ENCODE measurements around the gene CDK10.
"Not testable (repeated sequence)": the region's sequence is repeated elsewhere in the genome, so short reads cannot be mapped to it uniquely, and the experiment has no call there.

Gene CDK10

DNA sequence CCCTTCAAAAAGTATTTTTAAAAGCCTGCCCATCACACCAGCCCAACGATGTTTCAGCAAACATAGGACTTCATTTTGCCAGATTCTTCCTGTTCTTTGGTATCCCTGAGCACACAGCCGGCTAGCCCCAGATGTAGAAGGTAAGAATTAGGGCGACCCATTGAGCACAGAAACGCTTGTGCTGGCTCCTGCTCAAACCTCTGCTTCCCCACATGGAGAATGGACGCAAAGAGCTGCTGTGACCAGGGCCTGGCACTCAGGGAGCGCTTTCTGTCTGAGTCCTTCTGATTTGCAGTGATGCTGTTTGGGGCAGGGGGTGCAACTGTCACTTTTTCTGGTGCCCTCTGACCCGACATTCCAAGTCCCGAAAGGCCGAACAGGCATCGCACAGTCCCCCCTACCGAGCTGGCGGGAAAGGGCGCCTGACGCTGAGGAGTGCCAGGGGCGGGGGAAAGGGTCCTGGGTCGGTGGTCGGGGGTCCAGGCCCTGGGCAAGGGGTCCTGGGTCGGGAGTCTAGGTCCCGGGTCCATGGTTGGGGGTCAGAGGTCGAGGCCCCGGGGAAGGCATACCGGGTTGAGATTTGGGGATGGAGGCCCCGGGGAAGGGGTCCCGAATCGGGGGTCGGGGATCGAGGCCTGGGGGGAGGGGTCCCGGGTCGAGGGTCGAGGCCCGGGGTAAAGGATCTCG lies 29.9 kb upstream of the CDK10 start:
- Mint-ChIP-seq H3K9me3 (no peaks in the 10 kb centered on the region), H3K27me3 (peaks cover 2% of the 10 kb centered on the region), H3K4me3 (peak overlapping the region; percentile 93), H3K4me1 (ENCODE audit: low read depth) (peaks cover 39% of the 10 kb centered on the region), H3K27ac (peak overlapping the region; percentile 89), H3K36me3 (ENCODE audit: low read depth) (peaks cover 62% of the 10 kb centered on the region)
- intact Hi-C loops (cut with micrococcal nuclease), result no loop called here

DNA sequence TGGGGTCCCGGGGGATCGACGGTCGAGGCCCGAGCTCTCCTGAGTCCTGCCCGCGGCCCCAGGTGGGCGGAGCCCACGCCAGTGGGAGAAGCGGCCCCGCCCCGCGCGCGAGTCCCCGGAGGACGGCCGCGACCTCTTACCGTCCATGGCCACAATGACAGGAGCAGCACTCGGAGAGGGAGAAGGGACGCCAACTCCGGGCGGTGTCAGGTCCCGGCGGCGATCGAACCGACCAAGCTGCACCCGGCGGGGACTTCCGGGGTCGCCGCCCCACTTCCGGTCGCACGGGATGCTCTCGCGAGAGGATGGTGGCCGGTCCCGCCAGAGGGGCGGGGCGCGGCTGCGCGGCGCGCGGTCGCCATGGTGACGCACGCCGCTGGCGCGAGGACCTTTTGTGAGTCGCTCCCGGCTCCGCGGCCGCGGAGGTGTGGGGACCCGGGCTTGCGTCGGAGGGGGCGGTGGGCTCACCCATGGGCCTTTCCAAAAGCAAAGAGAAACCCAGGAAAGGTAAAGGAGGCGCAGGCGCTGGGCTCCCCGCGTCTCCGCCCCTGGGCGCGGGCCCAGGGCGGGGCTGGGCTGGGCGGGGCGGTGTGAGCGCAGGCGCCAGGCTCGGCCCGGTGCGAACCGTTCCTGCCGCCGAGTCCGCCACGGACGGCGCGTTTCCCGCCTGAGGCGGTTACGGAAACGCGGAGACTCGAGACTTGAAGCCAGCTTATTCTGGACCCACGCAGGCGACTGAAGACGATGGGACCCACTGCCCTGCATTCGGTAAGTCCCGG lies 28.9 kb upstream of the CDK10 start, which contains the start of the genes CHMP1A and SPATA33:
Gene CHMP1A (minus strand): TSS at position 267 of the 779 bp plus-strand sequence. CDS start 120 bp downstream, at position 147.
Gene SPATA33 (plus strand): TSS at position 395 of the 779 bp plus-strand sequence. CDS start 76 bp downstream, at position 471.
- Mint-ChIP-seq H3K27ac (peak within 1 kb of the TSS; percentile 89), H3K36me3 (ENCODE audit: low read depth) (peaks cover 65% of the 10 kb centered on the region), H3K9me3 (no peaks in the 10 kb centered on the region), H3K27me3 (peaks cover 2% of the 10 kb centered on the region), H3K4me1 (ENCODE audit: low read depth) (peaks cover 39% of the 10 kb centered on the region), H3K4me3 (peak within 1 kb of the TSS; percentile 93)
- intact Hi-C loops (cut with micrococcal nuclease), result no loop called here

DNA sequence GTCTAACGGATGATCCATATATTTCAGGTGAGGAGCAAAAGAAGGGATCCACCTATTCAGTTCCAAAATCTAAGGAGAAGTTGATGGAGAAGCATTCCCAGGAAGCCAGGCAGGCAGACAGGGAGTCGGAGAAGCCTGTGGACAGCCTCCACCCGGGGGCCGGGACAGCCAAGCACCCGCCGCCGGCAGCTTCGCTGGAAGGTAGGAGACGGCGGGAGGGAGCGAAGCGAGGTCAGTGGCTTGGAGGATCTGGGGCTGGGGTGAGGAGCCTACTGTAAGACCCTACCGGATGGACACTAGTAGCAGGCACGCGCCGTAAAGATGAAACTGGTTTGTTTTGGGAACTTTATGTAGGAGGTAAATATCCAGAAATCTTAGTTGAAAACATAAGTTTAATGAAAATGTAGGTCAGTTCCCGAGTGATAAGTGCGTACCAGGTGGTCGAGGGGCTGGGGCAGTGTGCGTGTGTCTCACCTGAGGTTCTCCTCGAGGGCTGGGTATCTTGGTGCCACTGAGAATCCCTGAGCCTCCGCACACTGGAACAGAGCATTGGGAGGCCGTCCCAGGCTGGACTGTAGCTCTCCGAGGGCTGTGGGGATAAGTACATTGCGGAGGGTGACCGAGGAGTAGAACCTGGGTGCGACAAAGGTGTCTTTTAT lies 28.1 kb upstream of the CDK10 start:
- peaks cover 2% of the 10 kb centered on the region for H3K27me3 Mint-ChIP-seq
- peaks cover 39% of the 10 kb centered on the region for H3K4me1 Mint-ChIP-seq (ENCODE audit: low read depth)
- peaks cover 65% of the 10 kb centered on the region for H3K36me3 Mint-ChIP-seq (ENCODE audit: low read depth)
- peak overlapping the region; percentile 89 for H3K27ac Mint-ChIP-seq
- H3K4me3 Mint-ChIP-seq, result peak overlapping the region; percentile 93
- H3K9me3 Mint-ChIP-seq, result no peaks in the 10 kb centered on the region
- intact Hi-C loops (cut with micrococcal nuclease), result no loop called here

- no peak overlapping the region for H3K4me3 Mint-ChIP-seq
Observed at GRCh38 chr16:89660146-89660545, 26.3 kb upstream of the CDK10 start.

DNA sequence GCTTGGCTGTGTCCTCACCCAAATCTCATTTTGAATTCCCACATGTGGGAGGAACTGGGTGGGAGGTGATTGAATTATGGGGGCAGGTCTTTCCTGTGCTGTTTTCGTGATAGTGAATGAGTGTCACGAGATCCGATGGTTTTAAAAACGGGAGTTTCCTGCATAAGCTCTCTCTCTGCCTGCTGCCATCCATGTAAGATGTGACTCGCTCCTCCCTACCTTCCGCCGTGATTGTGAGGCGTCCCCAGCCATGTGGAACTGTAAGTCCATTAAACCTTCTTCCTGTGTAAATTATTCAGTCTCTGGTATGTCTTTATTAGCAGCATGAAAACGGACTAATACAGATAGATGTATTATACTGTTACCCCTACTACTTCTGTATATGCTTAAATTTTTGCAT lies 25.3 kb upstream of the CDK10 start:
- Mint-ChIP-seq H3K4me1 (ENCODE audit: low read depth) (peaks cover 32% of the 10 kb centered on the region), H3K4me3 (no peak overlapping the region), H3K27me3 (peaks cover 2% of the 10 kb centered on the region), H3K9me3 (peaks cover 2% of the 10 kb centered on the region), H3K27ac (no peak overlapping the region), H3K36me3 (ENCODE audit: low read depth) (peaks cover 63% of the 10 kb centered on the region)
- intact Hi-C loops (cut with micrococcal nuclease), result no loop called here

More at GRCh38 chr16:89660146-89660545, 26.3 kb upstream of the CDK10 start:
- intact Hi-C loops (cut with micrococcal nuclease), result no loop called here
- peaks cover 68% of the 10 kb centered on the region for H3K36me3 Mint-ChIP-seq (ENCODE audit: low read depth)
- H3K27ac Mint-ChIP-seq, result no peak overlapping the region
- no peaks in the 10 kb centered on the region for H3K9me3 Mint-ChIP-seq
- H3K27me3 Mint-ChIP-seq, result peaks cover 2% of the 10 kb centered on the region
- peaks cover 42% of the 10 kb centered on the region for H3K4me1 Mint-ChIP-seq (ENCODE audit: low read depth)

DNA sequence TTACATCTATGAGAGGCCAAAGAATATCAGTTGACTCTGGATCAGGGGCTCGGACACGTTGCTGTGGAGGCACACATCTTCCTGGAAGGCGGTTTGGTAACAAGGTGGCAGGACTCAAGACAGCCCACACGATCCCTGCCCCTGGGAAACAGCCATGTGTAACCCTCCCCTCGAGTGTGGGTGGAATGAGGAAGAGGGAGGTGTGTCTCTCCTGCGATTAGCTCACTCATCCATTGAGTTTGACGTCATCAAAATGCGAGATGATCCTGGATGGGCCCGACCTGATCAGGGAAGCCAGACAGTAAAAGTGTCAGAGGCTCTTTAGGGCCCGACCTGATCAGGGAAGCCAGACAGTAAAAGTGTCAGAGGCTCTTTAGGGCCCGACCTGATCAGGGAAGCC lies 22.3 kb upstream of the CDK10 start:
- Mint-ChIP-seq H3K36me3 (ENCODE audit: low read depth) (peaks cover 54% of the 10 kb centered on the region), H3K4me1 (ENCODE audit: low read depth) (peaks cover 15% of the 10 kb centered on the region)
- H3K4me3 Mint-ChIP-seq; H3K27ac Mint-ChIP-seq; H3K9me3 Mint-ChIP-seq; intact Hi-C loops (cut with micrococcal nuclease); H3K27me3 Mint-ChIP-seq: not testable (repeated sequence)

DNA sequence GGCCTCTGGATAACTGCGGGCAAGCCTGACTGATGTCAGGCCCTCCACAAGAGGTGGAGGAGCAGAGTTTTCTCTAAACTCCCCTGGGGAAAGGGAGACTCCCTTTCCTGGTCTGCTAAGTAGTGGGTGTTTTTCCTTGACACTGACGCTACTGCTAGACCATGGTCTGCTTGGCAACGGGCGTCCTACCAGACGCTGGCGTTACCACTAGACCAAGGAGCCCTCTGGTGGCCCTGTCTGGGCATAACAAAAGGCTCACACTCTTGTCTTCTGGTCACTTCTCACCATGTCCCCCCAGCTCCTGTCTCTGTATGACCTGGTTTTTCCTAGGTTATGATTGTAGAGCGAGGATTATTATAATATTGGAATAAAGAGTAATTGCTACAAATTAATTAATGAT lies 19.5 kb upstream of the CDK10 start:
- H3K4me1 Mint-ChIP-seq (ENCODE audit: low read depth), result peaks cover 11% of the 10 kb centered on the region
- H3K27me3 Mint-ChIP-seq; H3K9me3 Mint-ChIP-seq; H3K27ac Mint-ChIP-seq; H3K4me3 Mint-ChIP-seq; intact Hi-C loops (cut with micrococcal nuclease): not testable (repeated sequence)
- peaks cover 43% of the 10 kb centered on the region for H3K36me3 Mint-ChIP-seq (ENCODE audit: low read depth)

- H3K27me3 Mint-ChIP-seq, result peaks cover 6% of the 10 kb centered on the region
- H3K36me3 Mint-ChIP-seq (ENCODE audit: low read depth), result peaks cover 37% of the 10 kb centered on the region
- H3K4me1 Mint-ChIP-seq (ENCODE audit: low read depth), result peaks cover 11% of the 10 kb centered on the region
- H3K9me3 Mint-ChIP-seq, result peaks cover 10% of the 10 kb centered on the region
- intact Hi-C loops (cut with micrococcal nuclease), result no loop called here
- no peak overlapping the region for H3K4me3 Mint-ChIP-seq
- H3K27ac Mint-ChIP-seq, result no peak overlapping the region
Observed at GRCh38 chr16:89667633-89668032, 18.9 kb upstream of the CDK10 start.

GRCh38 chr16:89668790-89669158 lies 17.7 kb upstream of the CDK10 start:
- intact Hi-C loops (cut with micrococcal nuclease), result no loop called here
- peaks cover 10% of the 10 kb centered on the region for H3K9me3 Mint-ChIP-seq
- no peak overlapping the region for H3K27ac Mint-ChIP-seq
- no peak overlapping the region for H3K4me3 Mint-ChIP-seq
- H3K36me3 Mint-ChIP-seq (ENCODE audit: low read depth), result peaks cover 26% of the 10 kb centered on the region
- H3K27me3 Mint-ChIP-seq, result peaks cover 6% of the 10 kb centered on the region
- H3K4me1 Mint-ChIP-seq (ENCODE audit: low read depth), result peaks cover 11% of the 10 kb centered on the region

GRCh38 chr16:89669755-89670154 lies 16.7 kb upstream of the CDK10 start:
- Mint-ChIP-seq H3K36me3 (ENCODE audit: low read depth) (peaks cover 16% of the 10 kb centered on the region), H3K4me1 (ENCODE audit: low read depth) (peaks cover 6% of the 10 kb centered on the region), H3K27ac (no peak overlapping the region), H3K27me3 (peaks cover 6% of the 10 kb centered on the region), H3K4me3 (no peak overlapping the region), H3K9me3 (peaks cover 10% of the 10 kb centered on the region)
- intact Hi-C loops (cut with micrococcal nuclease), result no loop called here

DNA sequence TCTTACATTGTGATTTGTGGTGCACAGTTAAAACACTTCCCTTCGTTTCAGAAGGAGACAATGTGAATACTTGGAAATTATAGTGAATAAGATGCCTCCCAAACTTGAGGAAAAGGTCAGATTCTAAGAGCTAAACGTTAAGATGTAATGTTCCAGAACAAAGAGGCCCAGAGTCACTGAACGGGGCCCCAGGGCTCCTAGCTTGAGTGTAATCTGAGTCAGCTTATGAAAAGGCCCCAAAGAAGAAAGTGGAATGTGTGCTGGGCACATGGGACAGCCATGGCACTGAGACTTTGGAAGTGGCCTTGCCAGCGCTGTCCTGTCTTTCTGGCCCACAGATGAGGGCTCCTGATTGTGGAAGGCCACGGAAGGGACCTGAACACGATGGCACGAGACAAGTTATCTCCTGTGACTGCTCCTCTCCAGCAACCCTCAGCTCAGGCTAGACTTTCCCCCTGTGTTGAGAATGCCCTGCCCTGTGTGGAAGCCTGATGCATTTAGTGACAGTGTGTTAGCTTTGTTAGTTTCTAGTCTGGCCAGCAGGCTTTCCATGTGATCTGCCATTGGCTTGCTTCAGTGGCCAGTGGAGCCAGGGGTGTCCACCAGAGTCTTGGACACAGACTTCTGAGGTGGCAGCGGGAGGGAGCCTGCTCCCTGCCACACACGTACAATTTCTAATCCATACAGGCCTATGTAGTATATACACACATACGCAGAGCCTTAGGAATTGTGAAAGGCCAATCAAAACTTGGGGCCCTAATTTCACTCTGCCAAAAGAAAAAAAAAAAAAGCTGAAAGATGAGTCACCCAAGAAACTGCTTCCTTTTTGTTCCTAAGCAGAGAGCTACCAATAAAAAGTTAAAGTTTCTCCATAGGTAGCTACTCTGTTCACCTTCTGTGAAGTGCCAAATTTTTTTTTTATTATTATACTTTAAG lies 15.7 kb upstream of the CDK10 start:
- intact Hi-C loops (cut with micrococcal nuclease), result no loop called here
- Mint-ChIP-seq H3K4me3 (no peak overlapping the region), H3K27me3 (peaks cover 6% of the 10 kb centered on the region), H3K9me3 (peaks cover 10% of the 10 kb centered on the region), H3K27ac (no peak overlapping the region), H3K4me1 (ENCODE audit: low read depth) (peaks cover 6% of the 10 kb centered on the region), H3K36me3 (ENCODE audit: low read depth) (peaks cover 14% of the 10 kb centered on the region)

- H3K4me3 Mint-ChIP-seq; H3K9me3 Mint-ChIP-seq; H3K4me1 Mint-ChIP-seq (ENCODE audit: low read depth); H3K27ac Mint-ChIP-seq; H3K27me3 Mint-ChIP-seq; intact Hi-C loops (cut with micrococcal nuclease): not testable (repeated sequence)
- peaks cover 14% of the 10 kb centered on the region for H3K36me3 Mint-ChIP-seq (ENCODE audit: low read depth)
Observed at GRCh38 chr16:89671565-89671964, 14.9 kb upstream of the CDK10 start.

DNA sequence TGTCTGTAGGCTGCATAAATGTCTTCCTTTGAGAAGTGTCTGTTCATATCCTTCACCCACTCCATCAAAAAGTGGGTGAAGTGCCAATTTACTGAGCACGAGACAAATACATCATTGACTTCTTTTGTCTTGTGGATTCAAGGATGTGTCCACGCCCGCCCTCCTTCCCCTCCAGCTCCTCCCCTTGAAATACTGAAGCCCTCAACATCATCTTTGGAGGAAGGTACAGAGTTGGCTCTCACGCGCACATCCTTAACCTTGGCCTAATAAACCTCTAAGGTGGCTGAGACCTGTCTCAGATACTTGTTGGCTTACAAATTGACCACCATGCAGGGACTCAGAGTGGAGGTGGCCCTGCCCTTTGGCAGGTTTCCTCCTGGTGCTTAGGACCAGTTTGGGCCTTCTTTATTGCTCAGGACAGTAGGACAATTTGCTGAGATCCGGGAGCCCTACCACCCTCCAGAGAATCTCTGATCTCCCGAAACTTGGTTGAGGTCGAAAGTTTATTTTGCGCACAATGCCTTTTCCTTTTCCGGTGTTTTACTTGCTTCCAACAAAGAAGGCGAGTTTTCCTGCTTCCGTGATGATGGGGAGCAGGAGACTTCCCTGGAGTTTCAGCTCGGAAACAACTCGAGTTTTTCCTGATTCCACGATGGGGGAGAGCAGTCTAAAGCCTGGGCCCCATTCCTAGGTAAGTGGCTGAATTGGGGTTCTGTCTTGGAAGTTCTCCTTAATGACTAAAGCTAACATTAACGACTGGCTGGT lies 14.1 kb upstream of the CDK10 start:
- Mint-ChIP-seq H3K9me3 (no peaks in the 10 kb centered on the region), H3K4me1 (ENCODE audit: low read depth) (peaks cover 6% of the 10 kb centered on the region), H3K36me3 (ENCODE audit: low read depth) (peaks cover 14% of the 10 kb centered on the region), H3K27me3 (peaks cover 6% of the 10 kb centered on the region), H3K4me3 (no peak overlapping the region), H3K27ac (no peak overlapping the region)
- intact Hi-C loops (cut with micrococcal nuclease), result no loop called here
